CD4-positive, alpha-beta T cell (primary cell): ENCODE results near the gene ETV4. TPM values are rescaled to one million over a fixed set of nuclear protein-coding genes. Genes with fewer than 3 reads are reported as not detected.
A peak's percentile ranks its signal among the peaks of the same experiment; 100 is the strongest.

Source experiments
- ATAC-seq: fragments of 200-7000 bp; cut with Tn5 transposase; one replicate; pipeline ENCODE4 v1.10.0; 2022; ENCODE audit warnings: mild to moderate bottlenecking; ENCODE audit not compliant: poor library complexity
- CTCF ChIA-PET: fragments of 350-600 bp; sonication (Branson Sonifier 250); formaldehyde crosslinking; loops from one replicate; lab custom pipeline; 2021; ENCODE audit warnings: antibody characterized with exemption, inconsistent platforms; lab: Charles Lee
- POLR2A ChIA-PET: fragments of 350-600 bp; sonication (Branson Sonifier 250); formaldehyde crosslinking; loops from one replicate; lab custom pipeline; 2021; ENCODE audit warnings: antibody characterized with exemption, inconsistent platforms; lab: Charles Lee
- DNase-seq, 14 experiments: peaks; one replicate each; pipeline ENCODE4 v3.0.0-alpha.2; 2013 to 2020; ENCODE audit warnings: mixed read lengths in 2 of 14
- H3K27ac ChIP-seq, 2 donors: one replicate each; pipeline versions ENCODE4 v1.5.1 to v1.7.0; 2013; ENCODE audit warnings: low read length in 2 of 2, low read depth in 1 of 2, mild to moderate bottlenecking in 1 of 2
- H3K27me3 ChIP-seq, 2 experiments: 1 replicate in 1 of 2; 2 replicates in 1 of 2; pipeline versions ENCODE4 v1.6.1 to v1.7.0; 2013; ENCODE audit warnings: low read length in 2 of 2, control low read depth in 1 of 2, mild to moderate bottlenecking in 1 of 2, moderate library complexity in 1 of 2; ENCODE audit not compliant: insufficient read depth in 2 of 2, control insufficient read depth in 1 of 2
- H3K36me3 ChIP-seq: one replicate; pipeline ENCODE4 v1.6.1; 2013; ENCODE audit warnings: low read length, control low read depth; ENCODE audit not compliant: insufficient read depth
- H3K4me1 ChIP-seq: one replicate; pipeline ENCODE4 v1.6.1; 2013; ENCODE audit warnings: low read length, control low read depth; ENCODE audit not compliant: insufficient read depth
- H3K4me3 ChIP-seq: one replicate; pipeline ENCODE4 v1.5.1; 2013; ENCODE audit warnings: mild to moderate bottlenecking, low read length, moderate library complexity
- H3K9me3 ChIP-seq, 2 experiments: 1 replicate in 1 of 2; 2 replicates in 1 of 2; pipeline versions ENCODE4 v1.6.1 to v1.7.0; 2013; ENCODE audit warnings: low read length in 2 of 2, mild to moderate bottlenecking in 2 of 2, control low read depth in 1 of 2, moderate library complexity in 1 of 2; ENCODE audit not compliant: control insufficient read depth in 1 of 2, insufficient read depth in 1 of 2
- H3K27ac Mint-ChIP-seq: one replicate; pipeline ENCODE4 v1.8.0; 2020; ENCODE audit warnings: mixed read lengths
- H3K27me3 Mint-ChIP-seq: one replicate; pipeline ENCODE4 v1.8.0; 2021; ENCODE audit warnings: mixed read lengths
- H3K36me3 Mint-ChIP-seq: one replicate; pipeline ENCODE4 v1.8.0; 2021; ENCODE audit warnings: low read depth, mixed read lengths
- H3K4me1 Mint-ChIP-seq: one replicate; pipeline ENCODE4 v1.8.0; 2021; ENCODE audit warnings: low read depth, mixed read lengths
- H3K4me3 Mint-ChIP-seq: one replicate; pipeline ENCODE4 v1.8.0; 2020; ENCODE audit warnings: mild to moderate bottlenecking, mixed read lengths
- H3K9me3 Mint-ChIP-seq: one replicate; pipeline ENCODE4 v1.8.0; 2020; ENCODE audit warnings: mixed read lengths
- intact Hi-C, 2 experiments: fragments of 100-400 bp; cut with DNase I in 1 of 2; cut with micrococcal nuclease in 1 of 2; formaldehyde crosslinking; loops; one replicate each; pipeline versions ENCODE4 v1.15.1 to v1.9.0; 2023 to 2025; cut with DNase I, micrococcal nuclease
- total RNA-seq, 174 experiments: library from RNA in 2 of 174; stranded (reverse) in 2 of 174; gene quantifications; one replicate each; pipeline ENCODE4 v1.2.3 and lab custom pipeline; 2021 to 2026
- TF ChIP-seq, protein P1 (sequence below): fragments of 200-600 bp; IDR thresholded peaks from one replicate; pipeline ENCODE4 v1.8.0; 2022; ENCODE audit warnings: antibody characterized with exemption, mild to moderate bottlenecking

ETV4 gene
- total RNA-seq, 2 experiments from 2014 or later: not detected

DNA sequence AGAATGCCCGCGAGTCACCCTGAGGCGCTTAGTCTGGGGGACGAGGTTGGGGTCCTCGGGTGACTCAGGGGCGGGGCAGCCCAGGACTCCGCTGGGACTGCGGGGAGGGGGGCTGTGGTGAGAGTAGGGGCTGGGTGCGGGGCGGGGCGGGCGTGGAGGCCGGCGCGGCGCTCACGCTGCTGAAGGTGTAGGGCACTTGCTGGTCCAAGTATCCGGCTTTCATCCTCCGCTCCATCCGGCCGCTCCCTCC lies 832 bp downstream of the ETV4 start:
- peak; percentile 5 for ATAC-seq
- H3K27me3 ChIP-seq: peaks cover 57 to 63% of the 10 kb centered on the region in 2 experiments

DNA sequence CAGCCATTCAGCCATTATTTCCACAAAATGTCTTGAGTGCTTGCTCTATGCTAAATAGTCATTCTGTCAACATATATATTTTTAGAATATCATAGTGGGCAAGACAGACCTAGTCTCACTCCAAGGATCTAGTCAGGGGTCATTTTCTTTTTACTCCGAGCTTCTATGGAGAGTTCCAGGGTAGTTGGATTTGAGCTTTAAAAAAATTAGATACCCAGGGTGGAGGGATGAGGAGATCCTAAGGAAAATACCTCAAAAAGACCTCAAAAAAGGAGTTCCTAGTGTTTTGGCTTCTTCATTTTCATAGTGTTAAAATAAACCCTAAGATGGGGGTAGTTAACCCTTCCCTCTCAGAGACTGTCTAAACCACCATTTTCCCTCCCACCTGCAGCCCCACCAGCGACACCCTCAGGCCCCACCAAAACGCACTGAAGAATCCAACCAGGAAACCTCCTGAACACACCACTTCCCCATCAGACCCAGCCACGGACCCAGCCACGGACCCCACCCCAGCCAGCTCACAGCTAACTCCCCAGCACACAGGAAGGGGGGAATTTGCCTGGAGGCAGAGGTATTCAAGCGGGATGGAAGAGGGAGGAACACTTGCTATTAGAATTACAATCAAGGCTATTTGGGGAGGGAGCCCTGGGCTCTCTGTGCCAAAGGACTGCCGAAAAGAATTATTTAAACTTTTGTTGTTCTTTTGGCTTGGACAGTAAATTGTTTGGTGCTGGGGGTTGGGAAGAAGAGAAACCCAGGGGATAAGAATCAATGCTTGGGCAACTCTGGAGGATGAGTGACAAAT lies 2.2 kb downstream of the ETV4 start:
- ChIA-PET POLR2A (interaction anchor here (0.6 kb wide), 1 partner anchor 36 kb away, joined by 3 read pairs; no protein-coding TSS in a partner anchor), CTCF (no interaction called here)
- no peaks in the 10 kb centered on the region for H3K9me3 Mint-ChIP-seq
- Histone ChIP-seq H3K36me3 (no peaks in the 10 kb centered on the region), H3K27me3 (peaks cover 43 to 51% of the 10 kb centered on the region in 2 experiments), H3K4me3 (no peak overlapping the region), H3K9me3 (no peaks in the 10 kb centered on the region), H3K4me1 (peaks cover 31% of the 10 kb centered on the region), H3K27ac (no peak overlapping the region)
- no peak overlapping the region for H3K27ac Mint-ChIP-seq
- DNase-seq (no peak), ATAC-seq (no peak)
- TF ChIP-seq, protein P1, sequence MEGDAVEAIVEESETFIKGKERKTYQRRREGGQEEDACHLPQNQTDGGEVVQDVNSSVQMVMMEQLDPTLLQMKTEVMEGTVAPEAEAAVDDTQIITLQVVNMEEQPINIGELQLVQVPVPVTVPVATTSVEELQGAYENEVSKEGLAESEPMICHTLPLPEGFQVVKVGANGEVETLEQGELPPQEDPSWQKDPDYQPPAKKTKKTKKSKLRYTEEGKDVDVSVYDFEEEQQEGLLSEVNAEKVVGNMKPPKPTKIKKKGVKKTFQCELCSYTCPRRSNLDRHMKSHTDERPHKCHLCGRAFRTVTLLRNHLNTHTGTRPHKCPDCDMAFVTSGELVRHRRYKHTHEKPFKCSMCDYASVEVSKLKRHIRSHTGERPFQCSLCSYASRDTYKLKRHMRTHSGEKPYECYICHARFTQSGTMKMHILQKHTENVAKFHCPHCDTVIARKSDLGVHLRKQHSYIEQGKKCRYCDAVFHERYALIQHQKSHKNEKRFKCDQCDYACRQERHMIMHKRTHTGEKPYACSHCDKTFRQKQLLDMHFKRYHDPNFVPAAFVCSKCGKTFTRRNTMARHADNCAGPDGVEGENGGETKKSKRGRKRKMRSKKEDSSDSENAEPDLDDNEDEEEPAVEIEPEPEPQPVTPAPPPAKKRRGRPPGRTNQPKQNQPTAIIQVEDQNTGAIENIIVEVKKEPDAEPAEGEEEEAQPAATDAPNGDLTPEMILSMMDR: no peak
- H3K27me3 Mint-ChIP-seq: peaks cover 48% of the 10 kb centered on the region
- peaks cover 6% of the 10 kb centered on the region for H3K36me3 Mint-ChIP-seq
- peak overlapping the region; percentile 35 for H3K4me3 Mint-ChIP-seq
- intact Hi-C loops: no loop called here
- H3K4me1 Mint-ChIP-seq: peaks cover 26% of the 10 kb centered on the region

More for the DNA sequence above, 832 bp downstream of the ETV4 start:
- Mint-ChIP-seq H3K27ac (no peak overlapping the region), H3K4me1 (peaks cover 26% of the 10 kb centered on the region), H3K4me3 (peak overlapping the region; percentile 78), H3K27me3 (peaks cover 60% of the 10 kb centered on the region), H3K9me3 (no peaks in the 10 kb centered on the region), H3K36me3 (peaks cover 6% of the 10 kb centered on the region)
- intact Hi-C loops: no loop called here
- H3K4me3 ChIP-seq: peak overlapping the region; percentile 56
- peaks cover 31% of the 10 kb centered on the region for H3K4me1 ChIP-seq
- ChIA-PET POLR2A (no interaction called here), CTCF (no interaction called here)
- DNase-seq: peak in 5 of 14 experiments; percentile 4 to 50 (median 8)
- H3K27ac ChIP-seq: no peak overlapping the region
- no peaks in the 10 kb centered on the region for H3K9me3 ChIP-seq
- H3K36me3 ChIP-seq: no peaks in the 10 kb centered on the region
- TF ChIP-seq, protein P1: no peak

- Mint-ChIP-seq H3K4me3 (no peak overlapping the region), H3K27ac (no peak overlapping the region), H3K9me3 (no peaks in the 10 kb centered on the region), H3K36me3 (peaks cover 6% of the 10 kb centered on the region), H3K4me1 (peaks cover 26% of the 10 kb centered on the region), H3K27me3 (peaks cover 44% of the 10 kb centered on the region)
- Histone ChIP-seq H3K27ac (no peak overlapping the region), H3K4me1 (peaks cover 31% of the 10 kb centered on the region), H3K9me3 (no peaks in the 10 kb centered on the region), H3K4me3 (no peak overlapping the region), H3K27me3 (peaks cover 38 to 44% of the 10 kb centered on the region in 2 experiments), H3K36me3 (no peaks in the 10 kb centered on the region)
- DNase-seq (no peak), ATAC-seq (no peak)
- CTCF ChIA-PET: no interaction called here
- POLR2A ChIA-PET: interaction anchor here (0.6 kb wide), 1 partner anchor 35 kb away, joined by 3 read pairs; no protein-coding TSS in a partner anchor
- TF ChIP-seq, protein P1: no peak
- intact Hi-C loops: no loop called here
Measured at GRCh38 chr17:43543300-43543699, 2.8 kb downstream of the ETV4 start.
